HG02938 (cell line): ENCODE results near the gene MMP24.
"Not testable (repeated sequence)": the region's sequence is repeated elsewhere in the genome, so short reads cannot be mapped to it uniquely, and the experiment has no call there.

ENCODE experiments used
- ATAC-seq: cut with Tn5 transposase; IDR thresholded peaks from one replicate; pipeline ENCODE4 v1.9.1; 2021; ENCODE audit warnings: mild to moderate bottlenecking, moderate library complexity; ENCODE audit not compliant: unreplicated experiment

The MMP24 gene

DNA sequence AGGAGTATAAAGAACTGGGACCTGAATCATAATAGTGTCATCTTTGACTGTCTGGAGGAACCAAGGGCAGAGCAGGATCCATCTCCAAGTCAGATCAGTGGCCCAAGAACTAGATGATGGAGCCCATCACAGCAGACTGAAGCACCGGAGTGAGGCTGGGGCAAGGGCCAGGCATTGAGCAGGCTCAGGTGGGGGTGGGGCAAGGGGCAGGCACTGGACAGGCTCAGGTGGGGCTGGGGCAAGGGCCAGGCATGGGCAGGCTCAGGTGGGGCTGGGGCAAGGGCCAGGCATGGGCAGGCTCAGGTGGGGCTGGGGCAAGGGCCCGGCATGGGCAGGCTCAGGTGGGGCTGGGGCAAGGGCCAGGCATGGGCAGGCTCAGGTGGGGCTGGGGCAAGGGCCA lies 26.1 kb downstream of the MMP24 start:
- not testable (repeated sequence) for ATAC-seq

DNA sequence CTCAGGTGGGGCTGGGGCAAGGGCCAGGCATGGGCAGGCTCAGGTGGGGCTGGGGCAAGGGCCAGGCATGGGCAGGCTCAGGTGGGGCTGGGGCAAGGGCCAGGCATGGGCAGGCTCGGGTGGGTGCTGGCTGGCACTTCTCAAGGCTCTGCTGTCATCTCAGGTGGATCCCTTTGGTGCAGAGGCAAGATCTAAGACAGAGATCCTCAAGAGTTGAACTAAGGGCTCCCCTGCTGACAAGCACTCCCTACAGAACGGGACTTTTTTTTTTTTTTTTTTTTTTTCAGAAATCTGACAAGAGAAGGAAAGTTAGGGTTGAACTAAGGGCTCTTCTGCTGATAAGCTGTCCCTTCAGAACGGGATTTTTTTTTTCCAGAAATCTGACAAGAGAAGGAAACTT lies 26.5 kb downstream of the MMP24 start:
- ATAC-seq: no peak

DNA sequence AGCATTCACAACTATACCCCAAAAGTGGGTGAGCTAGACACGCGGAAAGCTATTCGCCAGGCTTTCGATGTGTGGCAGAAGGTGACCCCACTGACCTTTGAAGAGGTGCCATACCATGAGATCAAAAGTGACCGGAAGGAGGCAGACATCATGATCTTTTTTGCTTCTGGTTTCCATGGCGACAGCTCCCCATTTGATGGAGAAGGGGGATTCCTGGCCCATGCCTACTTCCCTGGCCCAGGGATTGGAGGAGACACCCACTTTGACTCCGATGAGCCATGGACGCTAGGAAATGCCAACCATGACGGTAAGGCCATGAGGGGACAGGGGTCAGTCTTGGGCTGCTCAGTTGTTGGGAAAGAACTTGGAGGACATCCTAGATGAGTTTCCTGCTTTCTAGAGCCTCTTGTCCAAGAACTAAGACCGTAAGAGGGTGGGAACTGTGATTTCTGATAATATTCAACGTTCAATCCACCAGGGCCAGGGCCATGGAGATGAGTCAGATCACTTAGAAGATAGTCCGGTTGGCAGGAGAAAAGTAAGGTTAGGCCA lies 28.0 kb downstream of the MMP24 start:
- no peak for ATAC-seq

DNA sequence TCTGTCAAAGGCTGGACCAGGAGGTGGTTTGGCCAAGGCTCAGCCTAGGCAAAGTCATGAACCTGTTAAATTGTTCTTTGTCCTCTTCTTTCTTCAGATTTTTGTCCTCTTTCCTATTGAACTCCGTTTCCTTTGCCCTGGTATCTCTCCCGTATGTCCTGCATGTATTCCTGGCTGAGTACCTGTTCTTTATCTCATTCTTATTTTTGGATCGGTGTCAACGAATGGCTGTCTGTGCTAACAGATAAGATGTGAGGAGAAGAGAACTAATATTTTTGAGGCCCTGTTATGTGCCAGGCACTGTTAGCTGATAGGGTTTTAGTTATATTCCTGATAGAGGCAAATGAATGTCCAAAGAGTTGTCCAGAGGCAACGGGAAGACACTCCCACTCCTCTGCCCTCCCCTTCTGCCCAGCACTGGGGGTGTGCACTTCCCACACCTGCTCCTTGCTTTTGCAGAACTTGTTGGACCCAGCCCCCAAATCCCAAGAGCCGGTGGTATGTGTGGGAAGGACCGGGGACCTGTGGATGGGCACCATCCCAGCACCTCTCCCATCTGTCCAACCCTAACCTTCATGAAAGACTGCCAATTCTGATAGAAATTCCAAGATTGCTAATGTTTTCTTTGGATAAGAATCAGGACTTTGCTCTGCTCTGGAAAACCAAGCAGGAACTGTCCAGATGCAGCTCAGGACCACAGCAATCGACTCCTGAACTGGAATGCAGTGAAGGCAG lies 30.9 kb downstream of the MMP24 start:
- ATAC-seq: no peak

DNA sequence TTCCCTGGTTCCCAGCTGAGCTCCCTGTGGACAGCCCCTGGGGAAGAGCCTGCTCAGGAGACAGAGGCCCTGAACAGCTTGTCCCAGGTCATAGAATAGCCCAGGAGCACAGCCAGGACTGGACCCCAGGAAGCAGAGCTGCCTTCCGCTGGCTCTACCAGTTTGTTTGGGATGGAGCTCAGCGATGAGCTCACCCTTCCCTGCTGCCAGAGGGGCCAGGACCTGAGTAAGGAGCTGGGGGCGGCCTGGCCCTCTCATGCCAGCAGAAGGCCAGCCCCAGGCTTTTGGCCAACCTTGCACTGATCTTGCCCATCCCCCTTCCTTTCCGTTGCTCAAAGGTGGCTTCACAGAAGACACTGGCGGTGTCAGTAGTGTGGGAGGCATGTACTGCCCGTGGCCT lies 33.9 kb downstream of the MMP24 start:
- no peak for ATAC-seq

DNA sequence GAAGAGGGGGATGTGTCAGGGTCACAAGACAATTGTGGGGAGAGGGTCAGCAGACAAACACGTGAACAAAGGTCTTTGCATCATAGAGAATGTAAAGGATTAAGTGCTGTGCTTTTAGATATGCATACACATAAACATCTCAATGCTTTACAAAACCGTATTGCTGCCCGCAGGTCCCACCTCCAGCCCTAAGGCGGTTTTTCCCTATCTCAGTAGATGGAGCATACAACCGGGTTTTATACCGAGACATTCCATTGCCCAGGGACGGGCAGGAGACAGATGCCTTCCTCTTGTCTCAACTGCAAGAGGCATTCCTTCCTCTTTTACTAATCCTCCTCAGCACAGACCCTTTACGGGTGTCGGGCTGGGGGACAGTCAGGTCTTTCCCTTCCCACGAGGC lies 35.8 kb downstream of the MMP24 start:
- ATAC-seq: not testable (repeated sequence)

DNA sequence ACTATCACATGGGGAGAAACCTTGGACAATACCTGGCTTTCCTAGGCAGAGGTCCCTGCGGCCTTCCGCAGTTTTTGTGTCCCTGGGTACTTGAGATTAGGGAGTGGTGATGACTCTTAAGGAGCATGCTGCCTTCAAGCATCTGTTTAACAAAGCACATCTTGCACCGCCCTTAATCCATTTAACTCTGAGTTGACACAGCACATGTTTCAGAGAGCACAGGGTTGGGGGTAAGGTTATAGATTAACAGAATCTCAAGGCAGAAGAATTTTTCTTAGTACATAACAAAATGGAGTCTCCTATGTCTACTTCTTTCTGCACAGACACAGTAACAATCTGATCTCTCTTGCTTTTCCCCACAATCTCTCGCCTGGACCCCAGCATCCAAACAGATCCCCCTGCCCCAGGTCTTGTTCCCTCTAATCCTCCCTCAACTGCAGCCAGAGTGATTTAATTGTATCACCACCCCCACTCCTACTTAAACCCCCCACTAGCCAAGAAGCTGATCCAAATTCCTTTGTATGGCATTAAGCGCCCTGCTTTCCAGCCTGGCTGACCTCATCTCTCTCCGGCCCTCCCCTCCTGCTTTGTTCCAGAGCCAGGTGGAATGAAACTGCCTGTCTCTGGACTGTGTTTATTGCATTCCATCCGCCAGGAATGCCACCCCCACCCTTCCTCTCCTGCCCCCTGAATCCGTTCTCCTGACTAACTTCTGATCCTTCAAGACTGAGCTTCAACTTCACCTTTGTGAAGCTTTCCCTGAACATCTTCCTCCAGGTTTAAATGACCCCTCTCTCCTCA lies 36.4 kb downstream of the MMP24 start:
- not testable (repeated sequence) for ATAC-seq

DNA sequence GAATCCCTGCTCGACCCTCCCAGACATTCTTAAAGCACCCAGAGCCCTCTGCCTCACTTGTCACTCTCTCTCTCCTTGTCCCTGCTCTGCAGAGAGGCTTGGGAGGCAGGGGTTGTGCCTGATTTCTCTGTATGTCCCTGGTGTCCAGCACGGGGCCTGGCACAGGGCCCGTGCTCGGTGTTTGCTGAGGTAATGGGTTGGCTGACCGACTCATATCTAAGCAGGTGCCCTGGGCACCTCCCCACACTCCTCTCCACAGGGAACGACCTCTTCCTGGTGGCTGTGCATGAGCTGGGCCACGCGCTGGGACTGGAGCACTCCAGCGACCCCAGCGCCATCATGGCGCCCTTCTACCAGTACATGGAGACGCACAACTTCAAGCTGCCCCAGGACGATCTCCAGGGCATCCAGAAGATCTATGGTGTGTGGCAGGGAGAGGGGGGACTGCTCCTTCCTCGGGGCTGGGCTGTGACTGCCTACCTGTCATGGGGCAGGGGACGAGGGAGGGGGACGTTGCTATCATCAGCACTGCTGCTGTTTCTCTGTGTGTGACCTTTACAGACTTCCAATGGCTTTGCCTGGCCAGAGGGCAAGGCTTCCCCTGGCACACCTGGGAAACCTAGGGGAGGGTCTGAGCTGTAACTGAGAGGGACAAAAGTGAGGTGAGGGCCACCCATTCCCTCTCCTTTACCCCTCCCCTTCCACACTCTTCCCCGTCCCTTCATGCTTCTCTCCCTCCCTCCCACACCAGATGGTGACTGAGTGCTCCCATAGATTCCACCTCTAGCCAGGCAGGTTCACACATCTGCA lies 37.2 kb downstream of the MMP24 start:
- no peak for ATAC-seq

DNA sequence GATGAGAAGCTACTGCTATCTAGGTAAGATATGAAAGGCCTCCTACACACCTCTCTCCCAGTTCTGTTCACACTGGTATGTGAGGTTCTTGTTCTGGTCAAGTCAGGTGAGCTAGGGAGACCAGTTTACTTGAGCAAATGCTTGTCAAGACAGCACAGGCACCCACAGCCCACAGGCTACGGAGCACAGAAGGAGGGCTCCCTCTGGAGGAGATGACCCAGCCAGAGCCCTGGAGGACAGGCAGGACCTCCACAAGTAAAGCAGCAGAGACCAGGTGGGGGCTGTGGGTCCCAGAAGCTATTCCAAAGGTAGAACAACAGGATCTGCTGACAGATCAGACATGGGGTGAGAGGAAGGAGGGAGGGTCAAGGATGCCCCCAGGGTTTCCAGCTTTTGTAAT lies 38.3 kb downstream of the MMP24 start:
- ATAC-seq: no peak

DNA sequence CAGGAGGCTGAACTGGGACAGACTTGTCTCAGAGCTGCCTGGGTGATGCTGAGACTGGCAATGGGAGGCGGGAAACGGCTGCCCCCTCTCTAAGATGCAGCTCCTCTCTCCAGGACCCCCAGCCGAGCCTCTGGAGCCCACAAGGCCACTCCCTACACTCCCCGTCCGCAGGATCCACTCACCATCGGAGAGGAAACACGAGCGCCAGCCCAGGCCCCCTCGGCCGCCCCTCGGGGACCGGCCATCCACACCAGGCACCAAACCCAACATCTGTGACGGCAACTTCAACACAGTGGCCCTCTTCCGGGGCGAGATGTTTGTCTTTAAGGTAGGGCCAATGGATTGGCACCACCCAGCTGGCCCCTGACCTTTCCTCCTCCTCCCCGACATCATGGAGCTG lies 40.6 kb downstream of the MMP24 start:
- no peak for ATAC-seq

DNA sequence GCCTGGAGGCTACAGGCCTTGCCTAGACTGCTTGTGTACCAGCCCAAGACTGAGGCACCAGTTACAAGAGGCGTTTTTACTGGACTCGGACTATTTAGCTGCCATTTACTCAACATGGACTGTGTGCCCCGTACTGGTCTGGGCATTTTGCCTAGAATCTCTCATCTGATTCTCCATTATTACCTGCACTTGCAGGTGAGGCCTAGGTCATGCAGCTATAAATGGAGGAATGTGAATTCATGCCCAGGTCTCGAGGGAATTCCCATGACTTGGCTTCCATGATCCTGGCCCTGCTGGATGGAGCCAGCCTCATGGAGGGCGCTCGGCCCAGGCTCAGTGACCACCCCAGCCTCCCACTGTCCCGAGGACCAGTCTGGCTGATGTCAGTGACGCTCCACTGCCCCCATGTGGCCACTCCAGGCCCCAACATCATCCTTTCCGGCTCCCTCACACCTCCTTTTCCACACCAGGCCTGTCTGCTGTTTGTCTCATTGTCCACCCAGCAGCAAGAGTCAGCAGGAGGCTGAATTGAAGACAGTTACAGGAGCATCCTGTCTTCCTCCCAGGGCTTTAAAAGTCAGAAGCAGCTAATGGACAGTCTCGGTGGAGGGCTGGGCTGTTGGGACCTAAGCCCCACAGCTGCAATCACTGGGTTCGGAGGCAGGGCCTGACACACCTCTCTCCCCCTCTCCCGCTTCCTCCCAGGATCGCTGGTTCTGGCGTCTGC lies 42.7 kb downstream of the MMP24 start:
- no peak for ATAC-seq

DNA sequence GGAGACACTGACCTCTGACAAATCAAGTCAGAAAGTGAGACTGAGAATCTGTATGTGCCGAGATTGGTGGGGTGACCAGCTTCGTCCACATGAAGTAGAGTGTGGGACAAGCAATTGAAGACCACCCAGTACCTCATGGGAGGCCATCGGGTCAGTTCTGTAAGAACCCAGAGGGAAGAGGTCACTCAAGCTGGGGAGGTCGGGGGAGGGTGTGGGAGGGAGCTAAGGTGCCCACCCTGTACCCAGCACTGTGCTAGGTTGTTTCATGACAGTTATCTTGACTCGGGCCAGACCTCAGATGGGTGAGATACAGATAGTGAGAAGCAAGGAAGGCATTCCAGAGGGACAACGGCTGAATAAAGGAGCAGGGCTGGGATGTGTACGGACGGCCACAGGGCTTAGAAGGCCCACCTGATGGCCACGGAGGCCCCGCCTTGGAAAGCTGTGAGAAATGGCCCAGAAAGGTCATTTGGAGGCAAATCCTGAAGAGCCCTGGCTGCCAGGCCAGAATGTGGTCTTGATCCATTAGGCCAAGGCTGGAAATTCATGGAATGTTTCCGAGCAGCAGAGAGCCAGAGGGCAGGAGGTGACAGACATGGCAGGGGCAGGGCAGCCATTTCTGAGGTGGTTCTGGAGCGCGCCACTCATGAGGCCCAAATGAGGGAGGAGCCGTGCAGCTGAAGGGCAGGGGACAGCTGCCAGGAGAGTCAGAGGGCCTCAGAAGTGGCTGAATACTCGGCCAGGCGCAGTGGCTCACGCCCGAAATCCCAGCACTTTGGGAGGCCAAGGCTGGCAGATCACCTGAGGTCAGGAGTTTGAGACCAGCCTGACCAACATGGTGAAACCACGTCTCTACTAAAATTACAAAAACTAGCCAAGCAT lies 43.8 kb downstream of the MMP24 start:
- ATAC-seq: no peak

DNA sequence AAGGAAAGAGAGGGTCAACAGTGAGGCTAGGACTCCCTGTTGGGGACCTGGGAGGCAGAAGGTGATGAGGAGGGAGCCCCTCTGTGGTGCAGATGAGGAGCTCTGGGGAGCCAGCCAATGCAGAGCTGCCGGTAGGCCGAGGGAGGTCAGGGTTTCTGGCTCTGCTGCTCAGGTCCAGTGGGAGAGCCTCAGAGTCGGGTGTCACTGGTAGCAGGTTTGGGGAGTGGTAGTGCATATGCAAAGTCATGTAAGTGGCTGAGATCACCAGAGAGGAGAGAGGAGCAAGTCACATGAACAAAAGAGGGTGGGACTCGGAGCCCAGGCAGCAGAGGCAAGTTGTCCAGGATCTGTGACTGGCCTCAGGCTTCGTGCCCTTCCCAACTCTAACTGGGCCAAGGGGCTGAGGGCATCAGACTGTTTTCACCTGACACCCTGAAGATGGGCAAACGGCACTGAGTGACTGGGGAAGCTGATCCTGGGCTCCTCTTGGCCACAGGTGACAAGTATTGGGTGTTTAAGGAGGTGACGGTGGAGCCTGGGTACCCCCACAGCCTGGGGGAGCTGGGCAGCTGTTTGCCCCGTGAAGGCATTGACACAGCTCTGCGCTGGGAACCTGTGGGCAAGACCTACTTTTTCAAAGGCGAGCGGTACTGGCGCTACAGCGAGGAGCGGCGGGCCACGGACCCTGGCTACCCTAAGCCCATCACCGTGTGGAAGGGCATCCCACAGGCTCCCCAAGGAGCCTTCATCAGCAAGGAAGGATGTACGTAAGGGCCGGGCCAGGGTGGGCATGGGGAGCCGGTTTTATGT lies 44.8 kb downstream of the MMP24 start:
- ATAC-seq: no peak

DNA sequence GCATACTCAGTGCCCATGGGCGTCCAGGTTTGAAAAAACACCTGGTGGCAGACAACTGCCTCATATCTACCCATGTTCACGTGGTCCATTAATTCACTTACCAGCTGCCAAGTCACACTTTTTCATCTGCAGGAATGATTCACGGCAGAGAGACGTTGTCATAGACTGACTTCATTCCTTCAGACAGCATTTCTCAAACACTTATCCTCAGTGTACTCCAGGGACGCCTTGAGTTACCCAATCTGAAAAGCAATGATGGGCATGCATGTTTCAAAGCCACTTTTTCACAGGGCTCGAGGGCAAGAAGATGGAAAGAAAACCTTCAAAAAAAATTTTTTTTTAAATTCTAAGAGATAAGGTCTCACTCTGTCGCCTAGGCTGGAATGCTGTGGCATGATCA lies 45.4 kb downstream of the MMP24 start:
- ATAC-seq: no peak

DNA sequence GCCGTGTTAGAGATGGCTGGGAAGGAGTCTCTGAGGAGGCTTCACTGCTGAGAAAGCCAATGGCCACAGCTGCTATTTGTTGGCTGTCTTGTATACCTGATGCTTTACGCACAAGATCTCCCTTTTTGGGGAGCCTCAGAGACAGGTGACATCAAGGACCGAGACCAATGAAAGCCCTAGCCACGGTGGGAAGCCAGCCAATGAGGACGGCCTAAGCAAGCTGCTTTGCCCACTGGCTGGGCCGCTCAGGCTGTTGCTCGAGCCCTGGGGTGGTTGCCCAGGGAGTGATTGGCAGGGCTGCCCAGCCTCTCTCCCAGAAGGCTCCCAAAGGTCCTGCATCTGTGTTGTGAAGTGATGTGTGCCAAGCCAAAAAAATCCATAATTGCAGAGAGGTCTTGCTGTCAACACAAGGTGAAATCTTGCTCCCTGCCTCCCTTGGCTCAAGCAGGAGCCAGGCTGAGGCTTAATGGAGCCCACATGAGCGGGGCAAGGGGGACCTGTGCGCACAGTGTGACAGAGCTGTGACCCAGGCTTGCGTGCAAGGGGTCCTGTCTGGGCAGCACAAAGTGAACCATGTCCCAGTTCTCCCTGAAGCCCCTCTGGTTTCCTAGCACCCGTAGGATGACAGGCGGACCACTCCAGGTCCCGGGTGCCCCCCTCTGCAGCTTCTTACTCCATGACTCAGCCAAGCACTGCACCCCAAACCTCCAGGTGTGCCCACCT lies 47.1 kb downstream of the MMP24 start:
- ATAC-seq: no peak

DNA sequence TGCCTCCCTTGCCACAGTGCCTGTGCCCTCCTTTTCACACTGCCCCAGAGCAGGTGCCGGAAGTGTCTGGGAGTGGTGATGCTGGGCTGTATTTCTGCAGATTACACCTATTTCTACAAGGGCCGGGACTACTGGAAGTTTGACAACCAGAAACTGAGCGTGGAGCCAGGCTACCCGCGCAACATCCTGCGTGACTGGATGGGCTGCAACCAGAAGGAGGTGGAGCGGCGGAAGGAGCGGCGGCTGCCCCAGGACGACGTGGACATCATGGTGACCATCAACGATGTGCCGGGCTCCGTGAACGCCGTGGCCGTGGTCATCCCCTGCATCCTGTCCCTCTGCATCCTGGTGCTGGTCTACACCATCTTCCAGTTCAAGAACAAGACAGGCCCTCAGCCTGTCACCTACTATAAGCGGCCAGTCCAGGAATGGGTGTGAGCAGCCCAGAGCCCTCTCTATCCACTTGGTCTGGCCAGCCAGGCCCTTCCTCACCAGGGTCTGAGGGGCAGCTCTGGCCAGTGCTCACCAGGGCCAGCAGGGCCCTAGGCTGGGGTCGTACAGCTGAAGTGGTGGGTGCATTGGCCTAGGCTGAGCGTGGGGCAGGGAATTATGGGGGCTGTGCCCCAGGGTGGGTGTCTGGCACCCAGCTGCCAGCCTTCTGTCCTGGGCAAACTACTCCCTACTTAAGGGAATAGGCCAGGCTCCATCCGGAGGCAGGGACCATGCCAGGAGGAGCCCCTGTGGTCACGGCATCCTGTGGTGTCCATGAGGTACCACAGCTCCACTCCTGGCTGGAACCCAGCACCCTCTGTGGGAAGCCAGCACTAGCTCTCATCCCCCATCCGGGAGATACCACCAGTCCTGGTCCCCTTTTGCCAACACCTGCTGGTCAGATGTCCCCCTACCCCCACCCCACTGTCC lies 47.9 kb downstream of the MMP24 start:
- ATAC-seq: no peak

DNA sequence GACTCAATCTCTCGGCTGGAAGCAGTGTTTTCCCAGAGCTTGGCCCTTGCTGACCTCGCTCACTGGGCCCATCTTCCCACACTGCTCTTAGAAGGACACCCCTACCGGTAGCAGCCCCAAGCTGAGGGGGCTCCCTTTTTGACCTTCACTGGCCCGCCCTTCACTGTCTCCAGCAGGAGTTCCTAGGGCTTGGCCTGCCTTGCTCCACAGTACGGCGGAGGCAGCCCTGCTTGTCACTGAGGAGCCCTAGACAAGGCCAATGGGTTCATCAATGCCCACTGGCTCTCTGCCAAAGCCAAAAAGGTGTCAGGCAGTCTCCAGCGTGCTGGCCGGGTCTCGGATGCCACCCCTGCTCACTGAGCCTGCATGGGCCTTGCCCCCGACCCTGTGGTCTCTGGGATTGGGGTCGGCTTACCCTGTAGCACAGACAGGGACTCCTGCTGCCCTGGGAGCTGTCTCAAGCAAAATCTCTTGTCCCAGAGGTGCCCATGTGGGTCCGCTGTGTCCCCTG lies 49.3 kb downstream of the MMP24 start:
- ATAC-seq: no peak
